Measurements from ENCODE around the gene FOXS1.

Gene FOXS1

GRCh38 chr20:31845300-31845863 lies at the start of gene FOXS1:
Gene FOXS1, minus strand, starts transcription at chr20:31845604. Its CDS starts 62 bp downstream, at chr20:31845542.
- no peak for DNase-seq (ENCODE audit: low read depth)

GRCh38 chr20:31890646-31891045 lies 45.2 kb upstream of the FOXS1 start:
- no peak for DNase-seq (ENCODE audit: low read depth)

- DNase-seq (ENCODE audit: low read depth): no peak
Measured at GRCh38 chr20:31883829-31884228, 38.4 kb upstream of the FOXS1 start.

GRCh38 chr20:31881945-31882344 lies 36.5 kb upstream of the FOXS1 start:
- no peak for DNase-seq (ENCODE audit: low read depth)

- DNase-seq (ENCODE audit: low read depth): peak; percentile 61
Measured at GRCh38 chr20:31879143-31879987, 34.0 kb upstream of the FOXS1 start.

GRCh38 chr20:31877684-31878083 lies 32.3 kb upstream of the FOXS1 start:
- no peak for DNase-seq (ENCODE audit: low read depth)

GRCh38 chr20:31875671-31876070 lies 30.3 kb upstream of the FOXS1 start:
- no peak for DNase-seq (ENCODE audit: low read depth)

GRCh38 chr20:31872406-31872805 lies 27.0 kb upstream of the FOXS1 start:
- no peak for DNase-seq (ENCODE audit: low read depth)

GRCh38 chr20:31871618-31871954 lies 26.2 kb upstream of the FOXS1 start:
- no peak for DNase-seq (ENCODE audit: low read depth)

GRCh38 chr20:31870726-31871617 lies 25.6 kb upstream of the FOXS1 start:
- DNase-seq (ENCODE audit: low read depth): no peak

GRCh38 chr20:31869942-31870725 lies 24.7 kb upstream of the FOXS1 start, which contains the start of the genes DUSP15 and TTLL9:
Gene DUSP15, minus strand, starts transcription at chr20:31870527. Its CDS starts 190 bp downstream, at chr20:31870337.
Gene TTLL9, plus strand, starts transcription at chr20:31870634. Its CDS starts 493 bp downstream, at chr20:31871127.
- no peak for DNase-seq (ENCODE audit: low read depth)

GRCh38 chr20:31869673-31869941 lies 24.2 kb upstream of the FOXS1 start:
- no peak for DNase-seq (ENCODE audit: low read depth)

- DNase-seq (ENCODE audit: low read depth): no peak
Measured at GRCh38 chr20:31868853-31869672, 23.7 kb upstream of the FOXS1 start.

GRCh38 chr20:31866221-31866620 lies 20.8 kb upstream of the FOXS1 start:
- no peak for DNase-seq (ENCODE audit: low read depth)

- no peak for DNase-seq (ENCODE audit: low read depth)
Measured at GRCh38 chr20:31864521-31865400, 19.4 kb upstream of the FOXS1 start.

- DNase-seq (ENCODE audit: low read depth): no peak
Measured at GRCh38 chr20:31863296-31864085, 18.1 kb upstream of the FOXS1 start.

- no peak for DNase-seq (ENCODE audit: low read depth)
Measured at GRCh38 chr20:31862506-31862905, 17.1 kb upstream of the FOXS1 start.

GRCh38 chr20:31862157-31862470 lies 16.7 kb upstream of the FOXS1 start:
- DNase-seq (ENCODE audit: low read depth): no peak

GRCh38 chr20:31861385-31862156 lies 16.2 kb upstream of the FOXS1 start:
- DNase-seq (ENCODE audit: low read depth): peak; percentile 49
